Measurements from ENCODE around the gene MX2.

DNA sequence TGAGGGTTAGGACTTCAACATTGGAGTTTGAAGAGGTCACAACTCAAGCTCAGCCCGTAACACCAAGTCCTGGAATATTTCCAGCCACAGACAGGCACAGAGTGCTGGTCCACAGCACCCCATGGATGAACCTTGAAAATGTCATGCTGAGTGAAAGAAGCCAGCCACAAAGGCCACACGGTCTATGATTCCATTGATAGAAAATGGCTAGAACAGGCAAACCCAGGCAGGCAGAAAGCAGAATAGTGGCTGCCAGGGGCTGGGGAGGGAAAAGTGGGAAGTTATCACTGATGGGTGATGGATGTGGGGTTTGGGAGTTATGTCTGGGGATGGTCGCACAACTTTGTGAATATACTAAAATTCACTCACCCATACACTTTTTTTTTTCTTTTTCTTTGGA, 85.5 kb downstream of the MX2 start:
- TF ChIP-seq, protein P1, sequence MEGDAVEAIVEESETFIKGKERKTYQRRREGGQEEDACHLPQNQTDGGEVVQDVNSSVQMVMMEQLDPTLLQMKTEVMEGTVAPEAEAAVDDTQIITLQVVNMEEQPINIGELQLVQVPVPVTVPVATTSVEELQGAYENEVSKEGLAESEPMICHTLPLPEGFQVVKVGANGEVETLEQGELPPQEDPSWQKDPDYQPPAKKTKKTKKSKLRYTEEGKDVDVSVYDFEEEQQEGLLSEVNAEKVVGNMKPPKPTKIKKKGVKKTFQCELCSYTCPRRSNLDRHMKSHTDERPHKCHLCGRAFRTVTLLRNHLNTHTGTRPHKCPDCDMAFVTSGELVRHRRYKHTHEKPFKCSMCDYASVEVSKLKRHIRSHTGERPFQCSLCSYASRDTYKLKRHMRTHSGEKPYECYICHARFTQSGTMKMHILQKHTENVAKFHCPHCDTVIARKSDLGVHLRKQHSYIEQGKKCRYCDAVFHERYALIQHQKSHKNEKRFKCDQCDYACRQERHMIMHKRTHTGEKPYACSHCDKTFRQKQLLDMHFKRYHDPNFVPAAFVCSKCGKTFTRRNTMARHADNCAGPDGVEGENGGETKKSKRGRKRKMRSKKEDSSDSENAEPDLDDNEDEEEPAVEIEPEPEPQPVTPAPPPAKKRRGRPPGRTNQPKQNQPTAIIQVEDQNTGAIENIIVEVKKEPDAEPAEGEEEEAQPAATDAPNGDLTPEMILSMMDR (conservative IDR thresholded peaks at IDR 0.05 in 1 of 2, IDR thresholded peaks at IDR 0.05 in 1 of 2; ENCODE audit: extremely low read depth in 1 of 2, insufficient read depth in 1 of 2, low read depth in 1 of 2, low read length in 2 of 2): no peak
- TF ChIP-seq EZH2 (IDR thresholded peaks at IDR 0.05; ENCODE audit: borderline replicate concordance, low read length): no peak
